ENCODE measurements around the gene HS3ST5.

DNA sequence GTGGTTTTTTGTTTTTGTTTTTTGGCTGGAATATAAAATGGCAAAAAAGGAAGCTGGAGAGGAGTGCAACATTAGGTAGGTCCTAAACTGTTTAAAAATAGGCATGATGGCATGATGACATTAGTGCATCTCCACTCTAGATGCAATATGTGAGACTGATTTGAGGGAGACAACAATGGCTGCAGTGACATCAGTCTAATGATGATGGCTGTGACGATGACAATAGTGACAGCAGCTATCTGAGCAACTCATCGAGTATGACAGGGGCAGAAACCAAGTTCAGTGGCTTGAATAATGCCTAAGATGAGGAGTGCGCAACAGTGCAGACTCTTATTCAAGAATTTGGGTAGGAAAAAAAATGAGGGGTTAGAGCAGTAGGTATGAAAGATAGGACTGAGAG, 82.0 kb downstream of the HS3ST5 start:
- TF ChIP-seq GABPA (IDR thresholded peaks at IDR 0.05 in 1 of 2, conservative IDR thresholded peaks at IDR 0.05 in 1 of 2) (no peak), JUND (IDR thresholded peaks at IDR 0.05) (no peak), MAX (IDR thresholded peaks at IDR 0.05) (no peak)
- TF ChIP-seq, protein P1, sequence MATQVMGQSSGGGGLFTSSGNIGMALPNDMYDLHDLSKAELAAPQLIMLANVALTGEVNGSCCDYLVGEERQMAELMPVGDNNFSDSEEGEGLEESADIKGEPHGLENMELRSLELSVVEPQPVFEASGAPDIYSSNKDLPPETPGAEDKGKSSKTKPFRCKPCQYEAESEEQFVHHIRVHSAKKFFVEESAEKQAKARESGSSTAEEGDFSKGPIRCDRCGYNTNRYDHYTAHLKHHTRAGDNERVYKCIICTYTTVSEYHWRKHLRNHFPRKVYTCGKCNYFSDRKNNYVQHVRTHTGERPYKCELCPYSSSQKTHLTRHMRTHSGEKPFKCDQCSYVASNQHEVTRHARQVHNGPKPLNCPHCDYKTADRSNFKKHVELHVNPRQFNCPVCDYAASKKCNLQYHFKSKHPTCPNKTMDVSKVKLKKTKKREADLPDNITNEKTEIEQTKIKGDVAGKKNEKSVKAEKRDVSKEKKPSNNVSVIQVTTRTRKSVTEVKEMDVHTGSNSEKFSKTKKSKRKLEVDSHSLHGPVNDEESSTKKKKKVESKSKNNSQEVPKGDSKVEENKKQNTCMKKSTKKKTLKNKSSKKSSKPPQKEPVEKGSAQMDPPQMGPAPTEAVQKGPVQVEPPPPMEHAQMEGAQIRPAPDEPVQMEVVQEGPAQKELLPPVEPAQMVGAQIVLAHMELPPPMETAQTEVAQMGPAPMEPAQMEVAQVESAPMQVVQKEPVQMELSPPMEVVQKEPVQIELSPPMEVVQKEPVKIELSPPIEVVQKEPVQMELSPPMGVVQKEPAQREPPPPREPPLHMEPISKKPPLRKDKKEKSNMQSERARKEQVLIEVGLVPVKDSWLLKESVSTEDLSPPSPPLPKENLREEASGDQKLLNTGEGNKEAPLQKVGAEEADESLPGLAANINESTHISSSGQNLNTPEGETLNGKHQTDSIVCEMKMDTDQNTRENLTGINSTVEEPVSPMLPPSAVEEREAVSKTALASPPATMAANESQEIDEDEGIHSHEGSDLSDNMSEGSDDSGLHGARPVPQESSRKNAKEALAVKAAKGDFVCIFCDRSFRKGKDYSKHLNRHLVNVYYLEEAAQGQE (IDR thresholded peaks at IDR 0.05) = no peak
- TF ChIP-seq, protein P2, sequence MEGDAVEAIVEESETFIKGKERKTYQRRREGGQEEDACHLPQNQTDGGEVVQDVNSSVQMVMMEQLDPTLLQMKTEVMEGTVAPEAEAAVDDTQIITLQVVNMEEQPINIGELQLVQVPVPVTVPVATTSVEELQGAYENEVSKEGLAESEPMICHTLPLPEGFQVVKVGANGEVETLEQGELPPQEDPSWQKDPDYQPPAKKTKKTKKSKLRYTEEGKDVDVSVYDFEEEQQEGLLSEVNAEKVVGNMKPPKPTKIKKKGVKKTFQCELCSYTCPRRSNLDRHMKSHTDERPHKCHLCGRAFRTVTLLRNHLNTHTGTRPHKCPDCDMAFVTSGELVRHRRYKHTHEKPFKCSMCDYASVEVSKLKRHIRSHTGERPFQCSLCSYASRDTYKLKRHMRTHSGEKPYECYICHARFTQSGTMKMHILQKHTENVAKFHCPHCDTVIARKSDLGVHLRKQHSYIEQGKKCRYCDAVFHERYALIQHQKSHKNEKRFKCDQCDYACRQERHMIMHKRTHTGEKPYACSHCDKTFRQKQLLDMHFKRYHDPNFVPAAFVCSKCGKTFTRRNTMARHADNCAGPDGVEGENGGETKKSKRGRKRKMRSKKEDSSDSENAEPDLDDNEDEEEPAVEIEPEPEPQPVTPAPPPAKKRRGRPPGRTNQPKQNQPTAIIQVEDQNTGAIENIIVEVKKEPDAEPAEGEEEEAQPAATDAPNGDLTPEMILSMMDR (IDR thresholded peaks at IDR 0.05; ENCODE audit: low read depth, low read length, missing input control) = no peak
